Myocyte (in vitro differentiated cells): ENCODE data around the gene CLTB. TPM values are rescaled to one million over a fixed set of nuclear protein-coding genes. Genes with fewer than 3 reads are reported as not detected.

Source experiments
- DNase-seq: peaks from one replicate; pipeline ENCODE4 v3.0.0-alpha.2; 2012; ENCODE audit warnings: low read depth
- total RNA-seq: library from RNA; depleted of rRNA; stranded (reverse); fragments of >200 nt; gene quantifications from 2 replicates; pipeline ENCODE4 v1.2.3, GENCODE V29; 2014

The CLTB gene
- total RNA-seq, 1 donor from 2014 or later: 223 TPM

DNA sequence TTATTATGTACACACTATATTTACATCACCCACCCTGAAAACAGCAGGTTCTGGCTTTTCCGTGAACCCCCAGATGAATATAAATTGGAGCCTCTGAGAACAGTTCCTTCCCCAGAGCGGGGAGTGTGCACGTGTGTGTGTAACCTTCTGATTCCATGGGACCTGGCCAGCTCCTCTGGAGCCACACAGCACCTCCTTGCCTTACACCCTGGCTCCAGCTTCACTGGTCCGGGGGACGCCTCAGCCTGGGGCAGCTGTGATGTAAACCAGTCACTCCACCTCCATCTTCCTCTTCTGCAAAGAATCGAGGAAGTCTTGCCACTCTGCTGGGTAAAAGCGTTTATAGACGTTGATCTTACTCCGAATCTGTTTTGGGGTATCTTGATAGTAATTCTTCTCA, 32.4 kb downstream of the CLTB start:
- no peak for DNase-seq

GRCh38 chr5:176383248-176383905, 33.0 kb downstream of the CLTB start:
- no peak for DNase-seq

DNA sequence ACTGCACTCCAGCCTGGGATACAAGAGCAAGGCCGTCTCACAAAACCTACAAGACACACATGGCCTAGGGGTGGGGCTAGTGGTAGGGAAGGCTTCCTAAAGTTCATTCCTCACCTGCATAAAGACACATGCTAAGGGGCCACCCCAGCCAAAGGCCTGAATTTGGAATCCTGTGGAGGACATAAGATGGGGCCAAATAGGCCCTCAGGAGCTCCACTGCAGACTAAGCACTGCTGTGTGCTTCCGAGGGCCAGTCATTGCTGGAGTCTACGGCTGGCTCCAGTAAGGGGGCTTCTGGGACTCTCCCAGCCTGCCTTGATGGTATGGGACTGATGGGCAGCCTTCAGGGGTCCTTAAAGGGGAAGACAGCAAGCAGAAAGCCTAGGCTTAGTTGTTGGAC, 33.6 kb downstream of the CLTB start:
- no peak for DNase-seq

DNA sequence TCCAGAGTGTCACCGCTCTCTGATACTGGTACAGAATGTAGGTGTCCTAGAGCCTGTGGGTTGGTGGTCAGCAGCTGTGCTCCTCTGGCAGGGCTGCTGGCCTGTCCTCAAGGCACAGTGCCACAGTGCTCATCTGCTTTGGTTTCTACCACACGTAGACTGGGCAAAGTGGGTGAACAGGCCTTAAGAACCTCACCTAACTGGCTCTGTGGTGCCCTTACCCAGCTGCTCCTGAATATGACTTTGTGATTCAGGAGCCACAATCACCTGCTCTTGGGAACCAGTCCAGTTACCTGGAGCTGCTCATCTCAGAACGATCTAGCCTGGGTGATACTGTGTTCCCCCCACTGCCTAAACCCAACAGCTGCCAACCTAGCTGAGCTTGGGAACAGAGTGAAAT, 34.4 kb downstream of the CLTB start:
- peak; percentile 18 for DNase-seq

GRCh38 chr5:176381423-176381822, 34.9 kb downstream of the CLTB start:
- DNase-seq: no peak

GRCh38 chr5:176379881-176380280, 36.5 kb downstream of the CLTB start:
- DNase-seq: no peak

GRCh38 chr5:176373100-176373818, 43.1 kb downstream of the CLTB start:
- DNase-seq: no peak

DNA sequence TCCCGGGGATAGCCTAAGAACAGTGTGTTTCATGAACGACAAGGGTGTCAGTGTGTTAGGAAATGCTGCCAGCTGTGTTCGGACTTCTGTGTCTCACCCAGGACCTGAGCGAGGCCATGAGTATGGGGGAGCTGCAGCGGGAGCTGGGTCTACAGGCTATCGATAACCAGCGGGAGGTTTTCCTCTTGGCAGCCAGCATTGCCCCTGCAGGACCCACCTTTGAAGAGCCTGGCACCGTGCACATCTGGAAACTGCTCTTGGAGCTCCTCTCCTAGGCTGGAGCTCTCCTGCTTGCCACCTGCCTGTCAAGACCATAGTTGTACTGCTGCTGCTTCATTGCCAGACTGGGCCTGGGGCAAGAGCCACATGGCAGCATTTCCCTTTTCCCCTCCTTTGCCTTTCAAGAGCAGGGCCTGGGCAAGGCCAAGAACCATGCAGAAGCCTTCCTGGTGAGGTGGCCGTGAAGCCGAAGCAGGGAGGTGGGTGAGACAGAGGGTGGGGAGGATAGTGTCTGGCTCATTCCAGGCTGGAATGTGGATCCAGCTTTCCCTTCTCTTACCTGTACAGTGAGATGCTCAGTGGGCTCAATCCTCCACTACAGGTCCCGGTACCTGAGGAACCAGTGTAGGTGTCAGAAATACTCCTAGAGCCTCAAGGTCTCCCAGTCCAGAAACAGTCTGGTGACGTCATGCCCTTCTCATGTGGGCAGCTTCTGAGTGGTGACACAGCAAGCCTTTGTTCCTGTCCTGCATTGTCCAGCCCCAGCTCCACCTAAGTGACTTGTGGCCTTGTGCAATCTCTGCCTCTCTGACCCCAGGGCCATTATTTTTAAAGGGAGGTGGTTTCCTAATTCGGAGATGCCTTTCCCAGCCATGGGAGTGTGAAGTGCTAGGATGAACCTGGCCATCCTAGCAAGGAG, 44.5 kb downstream of the CLTB start:
- peak; percentile 30 for DNase-seq

GRCh38 chr5:176369934-176370711, 46.2 kb downstream of the CLTB start:
- no peak for DNase-seq

GRCh38 chr5:176368726-176369125, 47.6 kb downstream of the CLTB start:
- no peak for DNase-seq

- no peak for DNase-seq
These were observed 50.0 kb downstream of the CLTB start for GRCh38 chr5:176366232-176366894.

GRCh38 chr5:176365351-176366231, 50.7 kb downstream of the CLTB start, which contains the start of gene ARL10:
Gene ARL10, plus strand, starts transcription at chr5:176365487. Its CDS starts 77 bp downstream, at chr5:176365564.
- DNase-seq: peak; percentile 67

GRCh38 chr5:176364765-176365350, 51.5 kb downstream of the CLTB start:
- no peak for DNase-seq

- no peak for DNase-seq
These were observed 54.2 kb downstream of the CLTB start for GRCh38 chr5:176362233-176362490.

- peak; percentile 94 for DNase-seq
These were observed 54.7 kb downstream of the CLTB start, which contains the start of gene KIAA1191 for GRCh38 chr5:176361437-176362232. Gene KIAA1191, minus strand, starts transcription at chr5:176361764. Its CDS starts 2,256 bp downstream, at chr5:176359508.

DNA sequence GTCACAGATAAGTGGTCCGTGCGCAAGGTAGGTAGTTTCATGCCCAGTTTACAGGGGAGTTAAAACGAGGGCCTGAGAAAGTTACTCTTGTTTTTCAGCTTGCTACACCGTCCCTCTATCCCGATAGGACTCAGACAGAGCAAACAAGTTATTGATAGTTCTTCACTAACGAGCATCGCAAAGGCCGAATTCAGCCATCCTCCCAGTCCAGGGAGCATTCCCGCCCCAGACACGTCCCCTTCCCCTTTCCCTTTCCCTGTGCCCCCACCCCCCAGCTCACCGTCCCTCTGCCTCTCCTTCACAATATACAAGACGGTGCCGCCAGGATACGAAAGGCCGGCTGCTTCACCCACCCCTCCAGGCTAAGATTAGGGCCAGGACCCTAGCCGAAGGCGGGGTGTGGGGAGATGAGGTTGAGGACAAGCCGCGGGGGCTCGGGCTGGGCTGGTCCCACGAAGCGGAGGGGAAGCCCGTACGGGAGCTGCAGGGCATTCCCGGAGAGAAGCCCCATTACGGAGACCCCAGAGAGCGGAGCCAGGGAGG, 55.4 kb downstream of the CLTB start:
- no peak for DNase-seq

GRCh38 chr5:176359658-176360057, 56.7 kb downstream of the CLTB start:
- DNase-seq: peak; percentile 20

GRCh38 chr5:176356179-176356566, 60.2 kb downstream of the CLTB start:
- DNase-seq: no peak
